ENCODE measurements around the gene SHKBP1.
A peak's percentile ranks its signal among the peaks of the same experiment; 100 is the strongest.

SHKBP1 gene

DNA sequence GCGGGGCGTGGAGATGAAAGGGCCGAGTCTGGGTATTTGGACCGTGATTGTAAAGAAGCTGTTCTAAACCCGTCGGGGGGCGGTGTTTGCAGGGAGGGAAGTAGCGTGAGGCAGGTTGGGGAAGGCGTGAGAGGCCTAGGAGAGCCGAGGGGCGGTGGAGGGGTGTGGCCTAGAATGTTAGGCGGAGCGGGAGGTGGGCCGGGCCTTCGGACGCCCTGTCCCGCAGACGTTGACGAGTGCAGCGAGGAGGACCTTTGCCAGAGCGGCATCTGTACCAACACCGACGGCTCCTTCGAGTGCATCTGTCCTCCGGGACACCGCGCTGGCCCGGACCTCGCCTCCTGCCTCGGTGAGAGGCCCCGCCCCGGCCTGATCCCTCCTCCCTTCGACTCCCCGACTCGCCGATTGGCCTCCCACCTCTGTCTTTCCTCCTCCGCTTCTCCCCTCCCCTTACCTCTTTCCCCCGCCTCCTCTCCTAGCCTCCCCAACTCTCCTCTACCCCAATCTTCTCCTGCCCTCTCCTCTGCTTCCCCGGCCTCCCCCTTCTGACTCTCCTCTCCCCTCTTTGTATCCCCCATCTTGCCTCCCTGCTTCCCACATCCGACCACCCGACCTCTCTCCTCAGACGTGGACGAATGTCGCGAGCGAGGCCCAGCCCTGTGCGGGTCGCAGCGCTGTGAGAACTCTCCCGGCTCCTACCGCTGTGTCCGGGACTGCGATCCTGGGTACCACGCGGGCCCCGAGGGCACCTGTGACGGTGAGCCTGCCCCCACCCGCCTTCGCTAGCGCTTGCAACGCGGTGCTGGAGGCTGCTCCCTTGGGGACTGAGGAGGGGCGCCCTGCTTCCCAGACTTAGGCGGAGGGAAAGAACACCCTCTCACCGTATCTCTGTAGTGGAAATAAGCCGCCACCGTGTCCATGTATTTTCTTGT, 37.3 kb downstream of the SHKBP1 start:
- peak; percentile 83 for DNase-seq (ENCODE audit: low spot score)
- peak overlapping the region; percentile 66 for H3K4me3 ChIP-seq

DNA sequence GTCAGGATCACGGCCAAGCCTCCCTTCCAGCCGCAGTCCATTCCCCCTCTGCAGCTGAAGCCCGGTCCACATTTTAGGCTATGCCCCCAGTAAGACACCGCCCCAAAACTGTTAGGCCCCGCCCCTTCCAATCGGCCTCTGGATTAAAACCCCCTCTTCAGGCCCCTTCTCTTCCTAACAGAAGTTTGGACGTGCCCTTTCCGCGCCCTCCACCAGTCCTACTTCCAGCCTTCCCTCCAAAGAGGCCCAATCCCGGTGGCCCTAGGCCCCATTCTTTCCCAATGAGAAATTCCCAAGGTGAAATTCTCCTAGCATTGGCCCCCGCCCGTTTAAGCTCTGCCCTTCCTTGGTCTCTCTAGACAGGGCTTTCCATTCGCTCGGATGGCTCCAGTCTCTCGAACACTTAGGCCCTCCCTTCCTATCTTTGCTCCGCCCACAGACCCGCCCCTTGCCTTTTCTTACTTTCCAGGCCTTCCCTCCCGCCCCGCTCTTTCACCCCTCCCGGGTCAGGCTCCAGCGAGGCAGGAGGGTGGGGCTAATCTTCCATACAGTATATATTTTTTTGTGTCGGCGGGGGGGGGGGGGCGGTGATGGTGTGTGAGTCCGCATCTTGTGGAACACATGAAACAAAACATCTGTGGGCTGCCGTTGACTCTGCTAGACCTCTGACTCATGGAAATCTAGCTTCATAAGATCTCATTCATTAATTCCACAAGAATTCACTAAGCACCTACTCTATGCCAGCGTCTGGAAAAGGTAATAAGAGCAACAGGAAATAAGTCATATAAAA, 38.1 kb downstream of the SHKBP1 start:
- Histone ChIP-seq H3K27ac (peak overlapping the region in 1 of 2 donors; percentile 94), H3K4me3 (peak overlapping the region; percentile 66)
- peak; percentile 87 for DNase-seq (ENCODE audit: low spot score)
- TF ChIP-seq, protein P1, sequence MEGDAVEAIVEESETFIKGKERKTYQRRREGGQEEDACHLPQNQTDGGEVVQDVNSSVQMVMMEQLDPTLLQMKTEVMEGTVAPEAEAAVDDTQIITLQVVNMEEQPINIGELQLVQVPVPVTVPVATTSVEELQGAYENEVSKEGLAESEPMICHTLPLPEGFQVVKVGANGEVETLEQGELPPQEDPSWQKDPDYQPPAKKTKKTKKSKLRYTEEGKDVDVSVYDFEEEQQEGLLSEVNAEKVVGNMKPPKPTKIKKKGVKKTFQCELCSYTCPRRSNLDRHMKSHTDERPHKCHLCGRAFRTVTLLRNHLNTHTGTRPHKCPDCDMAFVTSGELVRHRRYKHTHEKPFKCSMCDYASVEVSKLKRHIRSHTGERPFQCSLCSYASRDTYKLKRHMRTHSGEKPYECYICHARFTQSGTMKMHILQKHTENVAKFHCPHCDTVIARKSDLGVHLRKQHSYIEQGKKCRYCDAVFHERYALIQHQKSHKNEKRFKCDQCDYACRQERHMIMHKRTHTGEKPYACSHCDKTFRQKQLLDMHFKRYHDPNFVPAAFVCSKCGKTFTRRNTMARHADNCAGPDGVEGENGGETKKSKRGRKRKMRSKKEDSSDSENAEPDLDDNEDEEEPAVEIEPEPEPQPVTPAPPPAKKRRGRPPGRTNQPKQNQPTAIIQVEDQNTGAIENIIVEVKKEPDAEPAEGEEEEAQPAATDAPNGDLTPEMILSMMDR (IDR thresholded peaks at IDR 0.05) = no peak

More for the DNA sequence above, 37.3 kb downstream of the SHKBP1 start:
- TF ChIP-seq, protein P1 (IDR thresholded peaks at IDR 0.05) = no peak
- peak overlapping the region in 1 of 2 donors; percentile 94 for H3K27ac ChIP-seq

DNA sequence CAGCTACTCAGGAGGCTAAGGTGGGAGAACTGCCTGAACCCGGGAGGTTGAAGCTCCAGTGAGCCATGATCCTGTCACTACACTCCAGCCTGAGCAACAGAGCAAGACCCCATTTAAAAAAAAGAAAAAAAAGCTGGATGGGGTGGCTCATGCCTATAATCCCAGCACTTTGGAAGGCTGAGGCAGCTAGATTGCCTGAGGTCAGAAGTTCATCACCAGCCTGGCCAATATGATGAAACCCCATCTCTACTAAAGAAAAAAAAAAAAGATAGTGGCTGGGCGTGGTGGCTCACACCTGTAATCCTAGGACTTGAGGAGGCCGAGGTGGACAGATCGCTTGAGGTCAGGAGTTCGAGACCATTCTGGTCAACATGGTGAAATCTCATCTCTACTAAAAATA, 39.5 kb downstream of the SHKBP1 start:
- TF ChIP-seq, protein P1 (IDR thresholded peaks at IDR 0.05) = no peak
- H3K4me3 ChIP-seq = no peak overlapping the region
- H3K27ac ChIP-seq = peak overlapping the region in 1 of 2 donors; percentile 36
- DNase-seq (ENCODE audit: low spot score) = no peak

- no peak for DNase-seq (ENCODE audit: low spot score)
- Histone ChIP-seq H3K4me3 (no peak overlapping the region), H3K27ac (no peak overlapping the region)
- TF ChIP-seq, protein P1 (IDR thresholded peaks at IDR 0.05) = no peak
These were observed 40.3 kb downstream of the SHKBP1 start for GRCh38 chr19:40616941-40617340.

- no peak overlapping the region for H3K4me3 ChIP-seq
- TF ChIP-seq, protein P1 (IDR thresholded peaks at IDR 0.05) = no peak
- no peak overlapping the region for H3K27ac ChIP-seq
- DNase-seq (ENCODE audit: low spot score) = no peak
These were observed 41.3 kb downstream of the SHKBP1 start for GRCh38 chr19:40617961-40618360.

- TF ChIP-seq, protein P1 (IDR thresholded peaks at IDR 0.05) = no peak
- Histone ChIP-seq H3K4me3 (no peak overlapping the region), H3K27ac (no peak overlapping the region)
- DNase-seq (ENCODE audit: low spot score) = no peak
These were observed 42.9 kb downstream of the SHKBP1 start for GRCh38 chr19:40619333-40620160.
